GM18868 (cell line): ENCODE results near the gene NDUFV2.
A peak's percentile ranks its signal among the peaks of the same experiment; 100 is the strongest.

ENCODE experiments used
- ATAC-seq: cut with Tn5 transposase; IDR thresholded peaks from one replicate; pipeline ENCODE4 v1.9.1; 2021; ENCODE audit warnings: mild to moderate bottlenecking, moderate library complexity; ENCODE audit not compliant: unreplicated experiment

NDUFV2 gene

GRCh38 chr18:9113468-9114149 is 11.1 kb downstream of the NDUFV2 start:
- ATAC-seq: no peak

DNA sequence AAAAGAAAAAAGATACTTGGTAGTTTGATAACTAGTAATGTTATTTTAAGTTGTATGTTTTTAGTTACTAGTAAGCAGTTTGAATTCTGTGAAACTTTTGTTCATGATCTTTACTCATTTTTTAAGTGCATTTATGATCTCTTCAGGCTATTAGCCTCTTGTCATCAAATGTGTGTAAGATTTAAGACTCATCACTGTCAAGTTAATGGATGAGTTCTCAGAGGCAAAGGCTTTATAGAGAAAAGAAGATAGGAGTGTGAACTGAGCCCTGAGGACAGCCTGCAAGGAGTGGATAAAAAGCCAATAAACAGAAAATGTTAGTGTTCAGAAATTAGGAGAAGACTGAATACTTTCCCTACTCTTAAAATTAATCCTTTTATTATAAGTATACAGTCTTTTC is 13.5 kb downstream of the NDUFV2 start:
- no peak for ATAC-seq

GRCh38 chr18:9117980-9118841 is 15.7 kb downstream of the NDUFV2 start:
- ATAC-seq: peak; percentile 24

DNA sequence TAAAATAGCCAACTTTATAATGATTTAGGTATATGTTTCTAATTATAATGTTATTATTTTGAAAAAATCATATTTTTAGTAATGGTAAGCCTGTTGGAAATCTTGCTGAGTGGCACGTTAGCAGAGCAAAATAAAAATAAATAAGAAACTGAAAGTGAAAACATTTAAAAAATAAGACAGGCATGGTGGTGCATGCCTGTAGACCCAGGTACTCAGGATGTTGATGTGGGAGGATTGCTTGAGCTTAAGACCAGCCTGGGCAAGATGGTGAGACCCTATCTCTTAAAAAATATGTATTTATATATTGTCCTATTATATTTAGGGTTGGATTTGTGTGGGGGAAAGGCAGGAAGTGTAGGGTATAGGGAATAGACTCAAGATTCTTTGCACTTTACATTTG is 18.3 kb downstream of the NDUFV2 start:
- no peak for ATAC-seq

GRCh38 chr18:9123520-9123919 is 21.0 kb downstream of the NDUFV2 start:
- no peak for ATAC-seq

DNA sequence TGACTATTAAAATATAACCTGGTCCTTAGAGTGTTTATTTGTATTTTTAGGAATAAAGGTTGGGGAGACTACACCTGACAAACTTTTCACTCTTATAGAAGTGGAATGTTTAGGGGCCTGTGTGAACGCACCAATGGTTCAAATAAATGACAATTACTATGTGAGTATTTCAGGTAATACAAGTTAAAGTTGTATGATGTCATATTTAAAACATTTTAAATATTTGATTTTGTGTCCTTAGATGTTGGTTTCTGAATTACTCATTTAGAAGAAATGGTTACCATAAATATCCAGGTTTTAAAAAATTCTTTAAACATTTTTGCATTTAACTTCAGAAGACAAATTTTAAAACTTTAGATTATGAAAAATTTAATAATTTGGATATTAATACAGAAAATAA is 22.3 kb downstream of the NDUFV2 start:
- no peak for ATAC-seq

DNA sequence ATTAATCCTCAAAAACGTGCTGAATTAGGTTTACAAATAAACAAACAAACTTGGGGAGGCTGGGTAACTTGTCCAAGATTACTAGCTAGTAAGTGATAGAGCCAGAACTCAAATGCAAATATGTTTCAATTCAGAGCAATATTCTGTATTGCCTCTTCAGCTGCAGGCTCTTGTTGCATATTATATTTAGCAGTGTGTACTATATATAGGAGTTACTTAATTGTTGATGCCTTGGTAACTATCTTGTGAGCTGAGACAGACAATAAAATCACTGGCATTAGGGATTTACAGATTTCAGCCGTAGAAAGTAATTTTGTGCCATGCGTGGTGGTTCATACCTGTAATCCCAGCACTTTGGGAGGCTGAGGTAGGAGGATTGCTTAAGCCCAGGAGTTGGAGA is 23.8 kb downstream of the NDUFV2 start:
- ATAC-seq: no peak

- no peak for ATAC-seq
These were observed 27.7 kb downstream of the NDUFV2 start for GRCh38 chr18:9130195-9130594.

GRCh38 chr18:9130806-9131205 is 28.3 kb downstream of the NDUFV2 start:
- ATAC-seq: no peak

- ATAC-seq: no peak
These were observed 30.1 kb downstream of the NDUFV2 start for GRCh38 chr18:9132628-9133027.

DNA sequence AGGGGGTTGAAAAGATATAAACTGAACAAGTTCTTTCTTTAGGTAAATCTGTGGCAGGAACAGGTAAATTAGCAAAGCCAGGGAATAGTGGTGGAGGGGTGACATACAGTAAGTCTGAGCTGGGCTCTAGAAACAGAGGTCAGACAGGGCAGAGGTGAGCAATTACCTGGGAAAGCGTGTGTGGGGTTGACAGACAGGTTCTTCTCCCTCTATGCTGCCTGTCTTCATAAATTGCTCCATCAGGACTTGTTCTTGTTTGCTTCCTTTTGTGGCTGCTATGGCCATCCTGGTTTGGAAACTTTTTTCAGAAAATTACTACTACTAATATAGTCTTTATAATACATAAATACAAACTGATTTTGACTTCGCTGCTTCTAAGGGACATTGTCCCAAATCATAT is 30.7 kb downstream of the NDUFV2 start:
- no peak for ATAC-seq

DNA sequence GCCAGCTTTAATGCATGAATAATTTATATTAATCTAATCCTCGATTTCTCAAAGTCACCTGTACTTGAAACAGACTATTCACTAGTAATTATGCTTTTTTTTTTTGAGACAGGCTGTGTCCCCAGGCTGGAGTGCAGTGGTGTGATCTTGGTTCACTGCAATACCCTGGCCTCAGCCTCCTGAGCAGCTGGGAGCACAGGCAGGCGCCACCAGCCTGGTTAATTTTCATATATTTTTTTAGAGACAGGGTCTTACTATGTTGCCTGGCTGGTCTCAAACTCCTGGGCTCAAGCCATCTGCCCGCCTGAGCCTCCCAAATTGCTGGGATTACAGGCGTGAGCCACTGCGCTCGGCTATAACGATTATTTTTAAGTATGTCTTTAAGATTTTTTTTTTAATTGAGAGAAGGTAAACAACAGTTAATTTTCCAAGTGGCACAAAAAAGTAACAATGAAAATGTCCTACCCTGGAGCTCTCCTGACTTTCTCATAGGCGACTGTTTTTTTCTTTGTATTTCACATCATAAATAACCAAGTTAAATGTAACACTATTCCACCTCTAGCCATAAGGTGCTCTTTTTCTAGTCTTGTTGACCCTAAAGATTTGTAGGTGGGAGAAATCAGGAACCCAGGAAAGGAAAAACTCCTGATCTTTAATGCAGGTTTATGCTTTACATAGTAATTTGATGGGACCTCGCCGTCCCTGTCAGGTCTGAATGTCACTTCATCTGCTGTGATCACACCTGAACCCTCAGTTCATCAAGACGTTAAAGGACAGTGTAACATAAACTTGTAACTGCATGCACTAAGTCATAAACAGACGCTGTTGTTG is 32.8 kb downstream of the NDUFV2 start:
- ATAC-seq: no peak

GRCh38 chr18:9135912-9136314 is 33.4 kb downstream of the NDUFV2 start:
- ATAC-seq: peak; percentile 19

- ATAC-seq: peak; percentile 68
These were observed 34.0 kb downstream of the NDUFV2 start, which contains the start of gene ANKRD12 for GRCh38 chr18:9136315-9137155. ANKRD12 (plus strand) TSS chr18:9136781; CDS start chr18:9182433, 45,652 bp downstream.

- ATAC-seq: peak; percentile 34
These were observed 34.9 kb downstream of the NDUFV2 start for GRCh38 chr18:9137168-9138066.

DNA sequence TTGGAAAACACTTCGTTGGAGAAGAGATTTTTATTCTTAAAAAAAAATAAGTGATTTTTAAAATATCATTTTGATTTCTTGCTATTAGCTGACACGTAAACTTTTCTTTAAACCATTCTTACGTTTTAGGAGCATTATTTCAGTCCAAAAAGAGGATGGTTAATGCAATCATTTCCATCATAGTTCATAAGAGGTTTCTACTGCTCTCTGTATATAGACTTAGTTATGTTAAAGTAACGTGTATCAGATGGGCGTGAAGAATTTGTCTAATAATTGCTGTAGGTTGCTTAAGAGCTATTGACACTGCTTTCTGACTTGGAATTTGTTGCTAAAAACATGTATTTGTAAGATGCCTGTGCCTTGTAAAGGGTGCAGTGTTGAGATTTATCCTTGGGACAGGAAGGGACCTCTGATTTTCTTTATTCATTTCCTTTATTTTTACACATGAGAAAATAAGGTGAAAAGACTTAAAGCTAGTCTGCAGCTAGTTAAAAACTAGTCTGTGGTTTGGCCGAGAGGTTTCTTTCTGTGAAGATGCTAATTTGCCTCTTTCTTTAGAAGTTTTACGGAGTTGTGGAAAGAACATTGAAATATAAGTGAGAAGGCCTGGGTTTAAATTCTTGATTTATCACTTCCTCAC is 37.0 kb downstream of the NDUFV2 start:
- ATAC-seq: no peak

DNA sequence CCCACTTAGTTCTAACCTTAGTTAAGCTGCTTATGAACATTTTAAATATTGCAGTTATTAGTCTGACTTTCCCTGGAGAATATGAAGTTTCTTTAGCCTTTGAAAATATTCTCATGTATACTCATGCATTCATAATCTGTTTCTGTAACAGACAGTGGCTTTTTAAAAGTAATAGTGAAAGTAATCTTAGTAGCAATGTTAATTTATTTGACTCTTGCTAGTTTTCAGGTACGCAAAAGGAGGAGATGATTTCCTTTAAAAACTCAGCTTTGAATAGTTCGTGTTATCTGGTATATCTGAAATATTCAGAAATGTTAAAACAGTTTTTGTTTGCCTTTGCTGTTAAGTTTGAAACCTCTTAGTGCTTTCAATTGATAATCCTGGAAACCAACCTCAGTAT is 37.9 kb downstream of the NDUFV2 start:
- ATAC-seq: no peak

DNA sequence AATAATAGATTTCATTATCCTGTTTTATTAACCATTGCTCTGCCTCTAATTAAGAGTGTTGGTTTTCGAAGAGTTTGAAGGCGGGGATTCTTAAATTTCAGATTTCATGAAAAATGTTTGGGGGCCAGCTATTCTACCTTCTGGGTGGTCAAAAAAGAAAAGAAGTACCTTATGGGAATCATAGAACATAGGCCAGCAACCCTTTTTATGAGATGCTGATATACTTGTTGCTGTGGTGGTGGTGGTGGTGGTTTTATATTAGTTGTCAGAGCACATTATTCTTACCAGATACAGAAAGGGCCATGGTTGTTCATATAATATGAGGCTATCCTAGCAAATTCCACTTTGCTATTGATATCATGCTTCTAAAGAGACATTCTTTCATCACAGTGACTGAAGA is 38.5 kb downstream of the NDUFV2 start:
- no peak for ATAC-seq

DNA sequence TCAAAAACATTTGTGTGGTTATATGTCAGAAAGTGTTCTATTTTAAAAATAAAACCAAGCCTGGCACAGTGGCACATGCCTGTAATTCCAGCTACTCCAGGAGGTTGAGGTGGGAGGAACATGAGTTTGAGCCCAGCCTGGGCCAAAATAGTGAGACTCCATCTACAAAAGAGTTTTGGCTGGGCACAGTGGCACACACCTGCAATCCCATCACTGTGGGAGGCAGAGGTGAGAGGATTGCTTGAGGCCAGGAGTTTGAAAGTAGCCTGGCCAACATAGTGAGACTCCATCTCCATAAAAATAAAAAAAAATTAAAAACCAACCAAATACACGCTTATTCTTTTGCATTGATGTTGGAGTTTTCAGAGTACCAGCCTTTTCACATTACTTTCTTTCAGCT is 43.7 kb downstream of the NDUFV2 start:
- ATAC-seq: no peak
